GM21576 (cell line): ENCODE data around the gene TPP1.

Source experiments
- ATAC-seq: cut with Tn5 transposase; IDR thresholded peaks from one replicate; pipeline ENCODE4 v1.9.1; 2021; ENCODE audit warnings: mild to moderate bottlenecking, moderate library complexity; ENCODE audit not compliant: unreplicated experiment

TPP1 gene

GRCh38 chr11:6566704-6567370 lies 52.4 kb downstream of the TPP1 start:
- ATAC-seq = no peak

DNA sequence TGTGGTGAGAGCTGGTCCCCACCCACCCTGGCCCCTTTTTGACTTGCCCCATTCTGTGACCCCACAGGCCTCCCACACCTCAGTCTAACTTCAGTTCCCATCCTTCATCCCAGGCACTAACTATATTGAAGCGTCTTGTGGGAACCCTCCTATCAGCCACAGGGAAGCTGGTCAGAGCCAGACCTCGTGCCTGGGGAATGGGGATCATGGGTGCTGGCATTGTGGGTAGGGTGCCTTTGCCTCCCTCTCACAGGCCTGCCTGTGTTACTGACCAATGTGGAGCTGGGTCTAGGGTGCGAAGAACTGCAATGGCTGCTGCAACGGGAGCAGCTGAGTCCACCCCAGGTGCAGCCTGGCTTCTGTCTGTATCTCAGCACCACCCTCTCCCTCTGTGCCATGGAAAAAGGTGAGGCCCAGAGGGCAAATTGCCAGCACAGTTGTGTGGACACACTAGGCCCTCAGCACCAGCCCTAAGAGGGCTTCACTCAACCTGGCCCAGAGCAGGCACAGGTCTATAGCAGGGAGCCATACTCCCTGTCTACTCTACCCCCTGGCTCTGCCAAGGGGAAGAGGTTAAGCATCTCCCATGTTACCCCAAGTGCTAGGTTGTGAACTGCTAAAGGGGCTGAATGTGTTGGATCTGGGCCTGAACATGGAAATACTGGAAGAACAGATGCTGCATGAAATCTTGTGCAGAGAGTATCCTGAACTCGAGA lies 53.1 kb downstream of the TPP1 start:
- no peak for ATAC-seq

GRCh38 chr11:6565325-6565724 lies 53.9 kb downstream of the TPP1 start:
- ATAC-seq = no peak

GRCh38 chr11:6563667-6564066 lies 55.6 kb downstream of the TPP1 start:
- ATAC-seq = no peak

GRCh38 chr11:6563121-6563619 lies 56.1 kb downstream of the TPP1 start:
- no peak for ATAC-seq
